GM18867 (cell line): Measurements from ENCODE around the gene ZNF407.

Source experiments
- ATAC-seq: cut with Tn5 transposase; IDR thresholded peaks from one replicate; pipeline ENCODE4 v1.9.1; 2021; ENCODE audit warnings: mild to moderate bottlenecking, moderate library complexity; ENCODE audit not compliant: unreplicated experiment

The ZNF407 gene

GRCh38 chr18:74587441-74587840, 10.2 kb upstream of the ZNF407 start:
- ATAC-seq, result no peak

DNA sequence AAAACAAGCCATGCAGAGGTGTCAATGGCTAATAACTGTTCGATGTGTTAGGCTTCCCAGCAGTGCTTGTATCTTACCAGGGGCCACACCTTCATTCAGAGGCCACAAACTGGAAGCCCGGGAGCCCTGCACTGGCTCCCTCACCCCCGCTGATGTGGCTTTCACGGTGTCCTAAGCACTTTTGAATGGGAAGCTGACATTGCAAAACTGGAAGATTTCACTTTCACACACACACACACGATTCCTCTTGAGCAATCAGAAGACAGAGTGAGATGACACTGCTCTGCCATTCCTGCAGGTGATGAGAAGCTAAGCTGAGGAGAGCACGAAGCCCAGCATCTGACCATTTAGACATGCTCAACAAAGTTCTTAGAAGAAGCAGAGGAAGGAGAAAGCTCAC, 8.6 kb upstream of the ZNF407 start:
- ATAC-seq, result peak; percentile 41

- ATAC-seq, result no peak
Measured at GRCh38 chr18:74589811-74590210, 7.9 kb upstream of the ZNF407 start.

GRCh38 chr18:74590671-74591070, 7.0 kb upstream of the ZNF407 start:
- no peak for ATAC-seq

- ATAC-seq, result no peak
Measured at GRCh38 chr18:74595431-74595830, 2.2 kb upstream of the ZNF407 start.

DNA sequence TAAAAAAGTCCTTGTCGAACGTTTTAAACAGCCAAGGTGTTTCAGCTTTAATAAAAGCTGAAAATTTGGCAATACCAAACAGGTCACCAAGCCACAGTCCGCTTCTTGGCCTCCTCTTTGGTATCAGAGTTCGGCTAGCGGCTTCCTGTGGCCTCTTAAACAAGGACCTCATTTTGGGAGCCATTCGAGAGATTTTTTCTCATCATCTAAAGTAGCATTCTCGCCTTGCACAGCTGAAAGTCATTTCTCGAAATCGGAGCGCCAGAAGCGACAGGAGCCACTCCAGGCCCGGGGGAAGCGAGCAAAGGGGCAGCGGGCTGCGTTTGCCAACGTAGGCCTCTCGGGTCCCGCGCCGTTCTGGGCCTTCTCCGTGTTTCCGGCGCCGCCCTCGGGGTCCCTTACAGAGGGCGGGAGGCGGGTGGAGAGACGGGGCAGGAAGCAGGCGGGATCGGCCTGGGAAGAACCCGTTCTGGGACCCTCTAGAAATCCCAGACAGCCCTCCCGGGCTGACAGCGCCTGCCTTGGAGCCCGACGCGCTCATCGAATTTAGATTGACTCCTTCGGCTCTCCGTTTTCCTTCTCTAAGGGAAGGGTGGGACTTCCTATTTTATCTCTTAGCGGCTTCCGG, 522 bp upstream of the ZNF407 start:
- ATAC-seq, result peak; percentile 37

GRCh38 chr18:74598350-74599001, 806 bp downstream of the ZNF407 start:
- peak; percentile 62 for ATAC-seq

- no peak for ATAC-seq
Measured at GRCh38 chr18:74604361-74604760, 6.7 kb downstream of the ZNF407 start.

GRCh38 chr18:74604774-74605173, 7.1 kb downstream of the ZNF407 start:
- ATAC-seq, result no peak

GRCh38 chr18:74608681-74609080, 11.0 kb downstream of the ZNF407 start:
- ATAC-seq, result no peak

GRCh38 chr18:74609535-74609934, 11.9 kb downstream of the ZNF407 start:
- ATAC-seq, result no peak

GRCh38 chr18:74610051-74610615, 12.5 kb downstream of the ZNF407 start:
- ATAC-seq, result no peak

DNA sequence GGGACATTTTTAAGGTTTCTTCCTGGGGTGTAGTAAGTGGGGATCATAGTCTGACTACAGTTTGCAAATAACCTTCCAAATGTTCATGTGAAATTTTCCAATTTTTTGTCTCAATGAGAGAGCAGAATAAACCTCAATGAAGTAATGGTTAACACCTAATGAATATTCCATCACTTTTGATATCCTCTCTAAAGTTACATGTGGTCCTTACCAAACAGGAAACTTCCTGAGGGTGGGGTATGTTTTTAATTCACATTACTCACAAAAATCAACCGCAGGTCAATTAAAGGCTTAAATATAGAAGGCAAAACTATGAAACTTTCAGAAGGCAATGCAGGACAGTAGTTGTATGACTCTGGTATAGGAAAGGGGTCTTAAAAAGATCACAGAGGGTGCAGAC, 13.2 kb downstream of the ZNF407 start:
- ATAC-seq, result no peak

GRCh38 chr18:74611765-74612164, 14.1 kb downstream of the ZNF407 start:
- no peak for ATAC-seq

- peak; percentile 58 for ATAC-seq
Measured at GRCh38 chr18:74613381-74613780, 15.7 kb downstream of the ZNF407 start.

- ATAC-seq, result no peak
Measured at GRCh38 chr18:74616494-74616893, 18.8 kb downstream of the ZNF407 start.

DNA sequence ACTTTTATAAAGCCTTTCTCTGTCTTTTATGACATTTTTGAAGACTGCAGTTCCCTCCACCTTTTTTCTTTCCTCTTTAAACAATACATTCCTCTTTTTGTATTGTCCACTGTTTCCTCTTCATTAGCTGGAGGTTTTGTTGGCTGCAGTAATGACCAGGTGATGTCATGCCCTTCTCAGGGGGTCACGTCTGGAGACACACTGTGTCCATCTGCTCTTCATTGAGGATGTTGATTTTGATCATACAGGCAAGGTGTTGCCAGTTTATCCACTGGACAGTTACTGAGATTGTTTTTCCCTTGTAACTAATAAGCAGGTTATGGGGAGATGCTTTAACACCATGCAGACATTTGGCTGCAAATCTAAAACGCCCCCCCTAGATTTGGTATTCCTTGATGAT, 19.8 kb downstream of the ZNF407 start:
- no peak for ATAC-seq

DNA sequence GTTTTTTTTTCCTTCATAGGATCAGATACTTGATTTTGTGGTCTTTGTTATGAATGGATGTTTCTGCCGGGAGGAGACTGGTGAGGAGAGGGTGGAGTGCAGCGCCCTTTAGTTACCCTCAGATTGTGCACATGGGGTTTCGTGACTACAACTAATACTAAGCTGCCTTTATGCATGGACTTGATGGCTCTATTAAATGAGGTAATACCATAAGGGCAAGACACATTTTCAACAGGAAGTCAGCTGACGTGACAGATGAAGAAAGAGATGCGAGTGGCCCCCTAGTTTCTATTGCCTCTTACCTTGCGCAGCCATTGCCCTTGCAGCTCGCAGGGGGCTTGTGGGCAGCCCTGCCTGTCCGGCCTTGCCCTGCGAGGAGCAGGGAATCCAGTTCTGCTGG, 24.4 kb downstream of the ZNF407 start:
- ATAC-seq, result no peak

GRCh38 chr18:74623047-74623816, 25.6 kb downstream of the ZNF407 start:
- ATAC-seq, result no peak

DNA sequence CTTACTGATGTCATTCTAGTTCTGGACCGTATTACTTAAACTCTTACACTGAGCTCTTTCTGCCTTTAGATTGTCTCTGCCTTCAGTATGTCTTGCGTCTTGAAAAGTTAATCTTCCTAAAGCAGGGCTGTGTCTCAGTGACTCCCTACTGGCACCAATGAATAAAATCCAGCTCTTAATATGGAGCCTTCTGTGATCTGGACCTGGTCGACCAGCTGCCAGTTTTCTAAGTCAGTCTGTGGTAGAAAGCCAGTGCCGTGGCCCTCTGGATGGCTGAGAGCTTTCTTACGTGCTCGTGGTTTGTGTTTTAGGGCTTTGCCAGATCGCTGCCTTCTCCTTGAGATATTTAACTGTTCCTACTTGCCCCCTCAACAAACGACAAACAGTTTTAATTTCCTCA, 26.8 kb downstream of the ZNF407 start:
- ATAC-seq, result no peak

- no peak for ATAC-seq
Measured at GRCh38 chr18:74625157-74625556, 27.5 kb downstream of the ZNF407 start.
